Erythroblast (primary cell): ENCODE measurements around the gene ARFIP2.

ENCODE experiments used
- DNase-seq, 2 experiments: peaks; one replicate each; lab custom pipeline; 2025; lab: John Stamatoyannopoulos, UW
- GATA1 ChIP-seq: IDR thresholded peaks from 2 replicates; pipeline ENCODE4 v1.6.1; 2011; ENCODE audit warnings: low read depth, mild to moderate bottlenecking, control low read depth, low read length, moderate library complexity
- POLR2A ChIP-seq: IDR thresholded peaks from 2 replicates; pipeline ENCODE4 v1.6.1; 2011; ENCODE audit warnings: mild to moderate bottlenecking, low read length

The ARFIP2 gene

GRCh38 chr11:6497069-6497839, 16.1 kb upstream of the ARFIP2 start, which contains the start of gene DNHD1:
TSS of gene DNHD1 (plus strand) at chr11:6497280. CDS start at chr11:6498216, 936 bp downstream.
- TF ChIP-seq GATA1 (no peak), POLR2A (no peak)
- no peak for DNase-seq

GRCh38 chr11:6489306-6489705, 8.2 kb upstream of the ARFIP2 start:
- TF ChIP-seq GATA1 (no peak), POLR2A (no peak)

GRCh38 chr11:6488821-6489220, 7.7 kb upstream of the ARFIP2 start:
- TF ChIP-seq GATA1 (no peak), POLR2A (no peak)
- DNase-seq = no peak

More at GRCh38 chr11:6489306-6489705, 8.2 kb upstream of the ARFIP2 start:
- DNase-seq = no peak

GRCh38 chr11:6488342-6488741, 7.2 kb upstream of the ARFIP2 start:
- TF ChIP-seq GATA1 = no peak
- no peak for TF ChIP-seq POLR2A
- no peak for DNase-seq

- TF ChIP-seq POLR2A = no peak
- TF ChIP-seq GATA1 = no peak
- DNase-seq = no peak
Observed at GRCh38 chr11:6486938-6487337, 5.8 kb upstream of the ARFIP2 start.

- no peak for DNase-seq
- no peak for TF ChIP-seq POLR2A
- TF ChIP-seq GATA1 = no peak
Observed at GRCh38 chr11:6486256-6486655, 5.1 kb upstream of the ARFIP2 start.

GRCh38 chr11:6485661-6486060, 4.5 kb upstream of the ARFIP2 start:
- TF ChIP-seq GATA1 (no peak), POLR2A (no peak)
- DNase-seq = no peak

- TF ChIP-seq GATA1 = no peak
- TF ChIP-seq POLR2A = no peak
- no peak for DNase-seq
Observed at GRCh38 chr11:6483015-6483414, 1.9 kb upstream of the ARFIP2 start.

- TF ChIP-seq POLR2A = no peak
- no peak for TF ChIP-seq GATA1
- peak; percentile 27 to 43 for DNase-seq
Observed at GRCh38 chr11:6482441-6482840, 1.3 kb upstream of the ARFIP2 start.

GRCh38 chr11:6481924-6482275, 769 bp upstream of the ARFIP2 start:
- peak; percentile 60 to 69 for DNase-seq
- TF ChIP-seq POLR2A = no peak
- TF ChIP-seq GATA1 = no peak

GRCh38 chr11:6480299-6480914, 724 bp downstream of the ARFIP2 start:
- TF ChIP-seq POLR2A = no peak
- no peak for TF ChIP-seq GATA1
- DNase-seq = peak in 1 of 2 experiments; percentile 48

GRCh38 chr11:6476571-6476970, 4.6 kb downstream of the ARFIP2 start:
- no peak for DNase-seq
- TF ChIP-seq GATA1 = no peak
- no peak for TF ChIP-seq POLR2A

GRCh38 chr11:6475936-6476335, 5.2 kb downstream of the ARFIP2 start:
- DNase-seq = no peak
- no peak for TF ChIP-seq POLR2A

- DNase-seq = peak in 1 of 2 experiments; percentile 31
- TF ChIP-seq GATA1 = no peak
- peak; percentile 28 for TF ChIP-seq POLR2A
Observed at GRCh38 chr11:6474806-6475500, 6.2 kb downstream of the ARFIP2 start.
